DMS153 treated with DMSO at 0.1 percent for 48 hours (cell line): ENCODE results near the gene MEIS2.
A peak's percentile ranks its signal among the peaks of the same experiment; 100 is the strongest.

Experiments
- DNase-seq: peaks from one replicate; lab custom pipeline; 2025; ENCODE audit not compliant: unreplicated experiment; lab: John Stamatoyannopoulos, UW

Gene MEIS2

GRCh38 chr15:37041836-37042235 lies 58.5 kb downstream of the MEIS2 start:
- no peak for DNase-seq

DNA sequence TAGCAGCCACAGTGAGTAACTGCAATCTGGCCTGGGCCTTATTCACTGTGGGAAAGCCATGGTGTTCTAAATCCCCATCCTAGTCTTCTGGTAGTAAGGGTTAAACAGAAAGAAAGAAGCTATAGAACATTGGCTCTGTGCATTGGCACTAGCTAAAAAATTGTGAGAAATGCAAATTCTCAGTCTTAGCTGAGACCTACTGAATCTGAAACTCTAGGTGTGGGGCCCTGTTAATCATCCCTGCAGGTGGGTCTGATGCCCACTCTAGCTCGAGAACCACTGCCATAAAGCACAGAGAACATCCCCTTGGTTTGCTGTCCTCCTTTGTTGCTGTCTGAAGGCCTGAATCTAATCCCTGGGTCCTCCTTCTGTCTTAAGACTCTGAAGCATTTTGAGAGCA lies 59.3 kb downstream of the MEIS2 start:
- no peak for DNase-seq

DNA sequence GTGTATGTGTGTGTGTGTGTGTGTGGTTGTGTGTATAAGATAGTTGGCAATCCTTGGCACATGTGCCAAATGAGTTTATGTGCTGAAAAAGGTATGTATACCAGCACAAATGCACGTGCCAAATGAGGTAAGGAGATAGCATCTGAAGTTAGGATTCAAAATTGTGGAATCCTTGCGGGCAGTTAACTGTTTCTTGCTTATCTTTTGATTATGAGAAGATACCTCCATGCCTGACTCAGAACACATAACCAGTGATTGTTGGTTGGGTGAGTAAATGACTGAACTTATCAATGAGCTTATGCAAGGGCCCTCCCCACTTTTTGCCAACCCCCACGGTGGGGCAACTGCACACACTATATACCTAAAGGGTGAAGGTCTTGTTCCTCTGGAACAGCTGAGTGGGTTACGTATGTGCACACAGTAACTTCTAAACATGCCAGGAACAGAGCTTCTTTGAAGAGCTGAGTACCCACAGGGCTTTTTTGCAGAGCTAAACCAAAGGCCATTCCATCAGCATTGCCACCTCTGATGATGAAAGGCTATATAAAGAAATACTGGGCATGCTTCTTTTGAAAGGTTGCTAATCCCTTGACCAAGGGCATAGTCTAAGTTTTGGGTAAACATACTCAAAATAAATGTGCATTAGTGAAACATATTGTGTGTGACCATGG lies 60.1 kb downstream of the MEIS2 start:
- DNase-seq, result no peak

DNA sequence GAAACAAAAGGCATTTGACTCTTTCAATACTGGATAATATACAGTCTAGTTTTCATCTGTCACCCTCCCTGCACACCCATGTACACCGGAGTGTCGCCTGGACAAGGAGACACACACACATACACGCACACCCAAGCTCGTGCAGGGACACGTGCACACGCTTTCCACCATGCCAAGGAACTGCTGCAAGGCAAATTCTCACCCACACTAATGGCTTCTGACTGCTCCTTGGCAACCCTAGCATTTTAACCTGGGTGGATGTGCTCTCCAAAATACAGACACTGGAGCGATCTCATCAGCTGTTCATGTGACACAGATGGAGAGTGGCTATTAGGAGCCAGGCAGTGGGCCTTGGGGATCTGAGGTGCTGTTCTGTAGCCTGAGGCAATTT lies 61.6 kb downstream of the MEIS2 start:
- no peak for DNase-seq

- DNase-seq, result no peak
Observed at GRCh38 chr15:37037850-37038715, 62.3 kb downstream of the MEIS2 start.

GRCh38 chr15:37037071-37037655 lies 63.2 kb downstream of the MEIS2 start:
- DNase-seq, result no peak

GRCh38 chr15:37034835-37035748 lies 65.3 kb downstream of the MEIS2 start:
- DNase-seq, result no peak

GRCh38 chr15:37034392-37034791 lies 66.0 kb downstream of the MEIS2 start:
- no peak for DNase-seq

- DNase-seq, result no peak
Observed at GRCh38 chr15:37032091-37032775, 68.1 kb downstream of the MEIS2 start.

GRCh38 chr15:37031198-37031597 lies 69.2 kb downstream of the MEIS2 start:
- no peak for DNase-seq

DNA sequence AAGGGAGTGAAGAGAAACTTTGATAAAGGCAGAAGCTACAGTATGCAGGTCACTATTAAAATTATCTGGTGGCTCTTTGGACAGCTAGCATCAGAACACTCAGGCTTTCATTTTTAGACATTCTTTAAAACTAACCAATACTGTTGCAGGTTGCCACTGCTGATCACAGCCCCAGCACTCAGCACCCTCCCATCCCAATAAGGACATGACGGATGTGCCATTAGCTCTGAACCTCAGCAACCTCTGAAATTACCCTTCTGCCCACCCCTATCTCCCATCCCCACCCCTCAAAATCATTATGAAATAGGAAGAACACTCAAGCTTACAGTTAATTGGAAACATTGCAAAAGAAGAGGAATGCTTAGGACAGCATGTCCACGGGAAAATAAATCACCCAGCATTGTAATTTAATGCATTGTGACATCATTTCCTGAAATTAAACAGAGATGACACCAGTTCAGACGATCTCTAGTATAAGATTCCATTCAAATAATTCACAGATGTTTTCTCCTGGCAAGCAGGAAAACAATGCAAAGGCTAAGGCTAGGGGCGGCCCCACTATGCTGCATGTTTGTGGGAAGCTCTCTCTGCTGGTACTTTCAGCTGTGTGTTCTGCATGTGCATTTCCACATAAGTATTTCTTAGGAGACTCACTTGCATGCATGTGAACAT lies 71.6 kb downstream of the MEIS2 start:
- no peak for DNase-seq

GRCh38 chr15:37020852-37021251 lies 79.5 kb downstream of the MEIS2 start:
- no peak for DNase-seq

DNA sequence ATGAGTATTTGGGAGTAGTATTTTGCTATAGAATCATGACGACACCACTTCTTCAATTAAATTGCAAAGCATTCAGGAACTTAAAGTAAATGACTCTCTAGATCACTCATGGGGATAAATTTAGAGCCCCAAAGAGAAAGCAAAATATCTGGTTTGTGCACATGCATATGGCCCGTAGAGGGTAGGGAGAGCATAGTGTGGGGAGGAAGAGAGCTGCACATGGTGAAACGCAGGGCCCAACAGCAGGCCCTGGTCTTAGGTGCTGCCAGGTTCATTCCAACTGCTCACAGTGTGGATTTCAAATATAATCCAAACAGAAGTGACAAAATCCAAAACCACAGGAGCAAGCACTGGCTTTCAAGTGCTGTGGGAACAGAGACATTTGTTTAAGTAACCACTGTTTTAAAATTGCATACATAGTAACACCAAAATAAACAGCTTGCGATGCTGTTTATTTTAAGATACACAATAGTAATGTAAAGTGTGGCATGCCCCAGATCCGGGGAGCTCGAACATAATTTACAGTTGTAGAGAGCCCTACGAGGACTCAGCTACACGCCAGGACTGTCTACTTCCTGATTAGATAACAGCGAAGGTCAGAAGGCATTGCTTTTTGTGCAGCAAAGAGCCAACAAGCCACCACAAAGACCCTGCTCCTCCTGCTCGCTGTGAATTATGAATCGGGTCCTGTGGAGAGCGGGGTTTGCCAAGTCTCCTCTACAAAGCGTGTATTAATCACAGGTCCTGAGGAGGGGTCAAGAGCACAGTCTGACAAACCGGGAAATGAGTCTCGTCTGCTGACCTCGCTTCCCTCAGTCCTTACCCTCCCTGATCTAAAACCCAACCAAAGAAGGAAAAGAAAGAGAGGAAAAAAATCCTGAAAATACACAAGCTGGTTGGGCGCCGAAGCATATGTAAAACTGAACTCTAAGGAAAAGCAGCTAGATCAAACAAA lies 80.6 kb downstream of the MEIS2 start:
- peak; percentile 30 for DNase-seq

- no peak for DNase-seq
Observed at GRCh38 chr15:37017031-37017625, 83.2 kb downstream of the MEIS2 start.

- no peak for DNase-seq
Observed at GRCh38 chr15:37016231-37016630, 84.1 kb downstream of the MEIS2 start.

DNA sequence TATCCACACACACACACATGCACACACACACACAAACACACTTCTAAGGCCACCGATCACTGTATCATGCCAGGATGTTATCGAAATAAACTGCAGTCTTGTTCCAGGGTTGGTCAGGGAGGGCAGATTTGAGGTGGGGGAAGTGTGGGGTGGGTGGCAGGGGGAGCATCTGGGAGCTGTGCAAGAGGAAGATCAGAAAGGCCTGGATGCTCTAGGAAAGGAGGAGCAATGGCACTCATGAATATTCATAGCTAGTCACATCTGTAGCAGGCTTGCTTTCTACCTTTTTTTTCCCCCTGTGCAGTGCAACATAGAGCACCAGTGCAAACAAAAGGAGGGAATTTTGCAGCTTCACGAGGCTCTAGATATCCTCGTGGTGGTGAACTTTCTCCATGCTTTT lies 84.9 kb downstream of the MEIS2 start:
- no peak for DNase-seq

- no peak for DNase-seq
Observed at GRCh38 chr15:37015035-37015434, 85.3 kb downstream of the MEIS2 start.

DNA sequence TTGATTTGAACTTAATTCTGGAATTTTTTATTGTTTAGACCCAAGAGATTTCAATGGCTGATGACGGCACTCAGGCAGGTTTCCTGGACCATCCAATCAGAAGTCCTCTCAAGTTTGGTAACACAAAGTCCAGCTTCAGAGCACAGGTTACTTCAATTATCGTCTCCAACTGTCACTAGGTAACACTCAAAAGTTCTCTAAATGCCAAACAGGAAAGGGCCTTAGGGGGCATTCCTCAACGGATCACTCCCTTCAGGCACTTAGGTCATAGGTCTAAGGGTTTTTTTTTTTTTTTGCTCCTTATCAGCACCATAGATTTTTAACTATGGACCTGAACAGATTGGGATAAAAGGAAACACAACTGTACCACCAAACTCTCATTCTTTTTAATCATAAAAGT lies 85.8 kb downstream of the MEIS2 start:
- DNase-seq, result no peak
